HG02678 (cell line): ENCODE data around the gene ASIC4.
A peak's percentile ranks its signal among the peaks of the same experiment; 100 is the strongest.

Source experiments
- ATAC-seq: cut with Tn5 transposase; IDR thresholded peaks from one replicate; pipeline ENCODE4 v1.9.1; 2021; ENCODE audit warnings: mild to moderate bottlenecking, moderate library complexity; ENCODE audit not compliant: unreplicated experiment

ASIC4 gene

GRCh38 chr2:219548990-219549389 is 34.7 kb downstream of the ASIC4 start:
- ATAC-seq: no peak

GRCh38 chr2:219549619-219550018 is 35.3 kb downstream of the ASIC4 start:
- no peak for ATAC-seq

DNA sequence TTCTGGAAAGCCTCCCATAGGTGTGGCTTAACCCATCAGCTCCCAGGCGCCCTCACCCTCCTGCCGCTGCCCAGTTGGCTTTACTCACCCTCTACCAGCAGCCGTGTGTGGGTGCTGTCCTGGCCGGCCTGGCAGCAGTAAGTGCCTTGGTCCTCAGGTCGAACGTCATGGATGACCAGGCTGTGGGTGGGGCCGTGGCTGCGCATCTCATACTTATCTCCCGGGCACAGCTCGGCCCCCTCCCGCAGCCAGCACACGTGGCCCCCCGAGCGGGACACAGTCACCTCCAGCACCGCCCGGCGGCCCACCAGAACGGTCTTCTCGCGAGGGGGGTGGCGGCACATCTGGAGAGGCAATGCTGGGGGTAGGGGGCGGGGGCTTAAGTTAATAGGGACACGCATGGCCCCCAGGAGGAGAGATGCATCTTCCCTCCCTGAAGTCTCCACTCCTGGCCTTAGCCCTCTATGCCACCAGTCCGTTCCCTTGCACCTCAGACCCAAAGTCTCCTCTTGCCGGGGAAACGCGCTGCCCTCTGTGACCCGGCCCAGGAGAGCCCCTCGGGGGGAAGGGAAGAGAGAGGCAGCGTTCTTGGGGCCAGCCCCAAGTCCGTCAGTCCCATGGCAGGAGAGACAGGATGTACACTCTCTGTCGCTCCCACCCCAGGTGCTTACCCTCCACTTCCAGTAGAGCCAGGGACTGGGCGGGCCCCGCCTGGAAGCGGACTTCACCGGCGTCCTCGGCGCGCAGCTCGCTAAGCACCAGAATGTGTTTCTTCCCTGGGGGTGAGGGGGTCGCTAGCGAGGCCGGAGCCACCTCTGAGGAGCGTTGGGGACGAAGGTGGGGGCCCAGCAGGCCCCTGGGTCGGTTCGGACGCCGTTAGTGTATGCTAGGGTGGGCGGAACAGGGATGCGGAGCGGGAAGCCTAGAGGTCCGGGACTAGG is 37.4 kb downstream of the ASIC4 start:
- ATAC-seq: peak; percentile 17

- ATAC-seq: peak; percentile 91
Observed at GRCh38 chr2:219552382-219553167, 38.3 kb downstream of the ASIC4 start.

GRCh38 chr2:219553168-219553417 is 38.8 kb downstream of the ASIC4 start:
- no peak for ATAC-seq

- ATAC-seq: no peak
Observed at GRCh38 chr2:219553463-219553963, 39.2 kb downstream of the ASIC4 start.

- no peak for ATAC-seq
Observed at GRCh38 chr2:219554350-219554749, 40.1 kb downstream of the ASIC4 start.

GRCh38 chr2:219555956-219556355 is 41.7 kb downstream of the ASIC4 start:
- no peak for ATAC-seq

- ATAC-seq: no peak
Observed at GRCh38 chr2:219556413-219556812, 42.1 kb downstream of the ASIC4 start.

GRCh38 chr2:219557320-219557719 is 43.0 kb downstream of the ASIC4 start:
- ATAC-seq: no peak

- no peak for ATAC-seq
Observed at GRCh38 chr2:219557791-219558785, 43.8 kb downstream of the ASIC4 start.

DNA sequence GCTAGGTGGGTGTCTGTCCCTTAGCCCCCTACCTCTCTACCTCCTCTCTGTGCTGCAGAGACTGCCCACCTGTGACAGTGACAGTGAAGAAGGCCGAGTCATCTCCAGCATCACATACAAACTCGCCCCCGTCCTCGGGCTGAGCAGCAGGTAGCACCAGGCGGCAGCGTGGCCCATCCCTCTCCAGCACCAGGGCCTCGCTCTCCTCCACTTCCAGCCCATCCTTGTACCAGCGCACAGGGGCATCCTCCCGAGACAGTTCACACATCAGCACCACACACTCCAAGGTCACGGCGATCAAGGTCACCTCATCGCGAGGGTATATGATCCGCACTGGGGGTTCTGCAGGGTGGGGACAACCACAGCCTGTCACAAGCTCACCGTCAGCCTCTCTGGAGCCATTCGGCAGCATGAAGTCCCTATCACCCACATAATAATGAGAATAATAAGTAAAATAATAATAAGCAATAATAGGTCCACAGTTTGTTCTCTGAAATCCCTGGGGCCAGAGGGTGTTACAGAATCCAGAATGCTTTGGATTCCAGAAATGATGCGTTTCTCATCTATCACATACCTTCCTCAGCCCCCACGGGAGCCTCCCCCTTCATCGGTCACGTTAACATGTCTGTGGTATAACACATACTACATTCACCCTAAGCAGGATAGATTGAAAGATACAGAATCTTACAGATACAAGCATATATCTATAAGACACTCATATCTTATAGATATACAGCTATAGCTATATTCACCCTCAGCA is 45.1 kb downstream of the ASIC4 start:
- ATAC-seq: no peak

GRCh38 chr2:219560037-219560892 is 46.0 kb downstream of the ASIC4 start:
- ATAC-seq: peak; percentile 43

DNA sequence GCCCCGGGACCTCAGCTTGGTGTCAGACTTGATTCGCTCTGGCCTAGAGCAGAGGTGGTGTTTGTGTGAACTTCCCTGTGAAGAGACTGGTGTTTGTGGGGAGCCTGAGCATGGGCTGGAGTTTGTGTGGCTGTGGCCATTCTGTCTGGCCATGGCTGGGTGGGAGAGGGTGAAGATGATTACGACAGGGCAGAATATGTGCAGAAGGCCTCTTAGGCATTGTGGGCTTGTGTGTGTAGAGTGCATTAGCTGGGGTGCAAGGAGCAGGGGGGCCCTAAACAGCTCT is 46.6 kb downstream of the ASIC4 start:
- no peak for ATAC-seq

DNA sequence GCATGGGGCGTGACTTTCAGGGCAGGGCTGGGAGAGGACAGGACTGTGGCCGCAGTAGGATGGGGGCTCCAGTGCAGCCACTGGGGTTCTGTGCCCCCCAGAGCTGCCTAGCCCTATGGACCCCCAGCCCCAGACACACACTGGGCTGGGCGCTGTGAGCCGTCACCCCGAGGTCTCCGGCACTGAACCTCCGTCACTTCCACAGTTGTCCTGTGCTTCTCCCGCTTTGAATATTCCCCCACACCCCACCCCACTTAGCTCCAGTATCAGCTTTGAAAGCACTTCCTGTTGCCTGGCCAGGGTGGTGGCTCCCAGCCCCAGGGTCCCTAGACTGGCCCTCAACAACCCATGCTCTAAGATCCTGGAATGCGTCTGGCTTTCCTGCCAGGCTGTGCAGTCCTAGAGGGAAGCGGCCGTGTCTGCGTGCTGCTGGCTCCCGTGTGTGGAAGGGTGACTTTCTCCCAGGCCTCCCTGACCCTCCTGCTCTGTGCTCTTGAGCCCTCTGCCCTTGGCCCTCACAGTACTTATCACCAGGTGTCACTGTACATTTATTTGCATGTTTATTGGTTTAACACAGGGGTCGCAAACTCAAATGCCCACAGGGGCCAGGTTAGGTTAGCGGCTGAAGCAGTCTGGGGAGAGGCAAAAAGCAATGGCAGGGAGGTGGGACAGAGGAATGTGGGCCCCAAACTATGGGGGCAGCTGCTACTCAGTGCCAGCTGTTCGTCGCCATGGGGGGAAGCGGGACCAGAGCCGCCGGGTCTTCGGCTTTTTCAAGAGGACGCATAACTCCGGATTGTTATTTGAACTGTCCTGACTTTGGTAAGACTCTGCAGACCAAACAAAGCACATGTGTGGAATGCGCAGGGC is 47.1 kb downstream of the ASIC4 start:
- ATAC-seq: no peak

DNA sequence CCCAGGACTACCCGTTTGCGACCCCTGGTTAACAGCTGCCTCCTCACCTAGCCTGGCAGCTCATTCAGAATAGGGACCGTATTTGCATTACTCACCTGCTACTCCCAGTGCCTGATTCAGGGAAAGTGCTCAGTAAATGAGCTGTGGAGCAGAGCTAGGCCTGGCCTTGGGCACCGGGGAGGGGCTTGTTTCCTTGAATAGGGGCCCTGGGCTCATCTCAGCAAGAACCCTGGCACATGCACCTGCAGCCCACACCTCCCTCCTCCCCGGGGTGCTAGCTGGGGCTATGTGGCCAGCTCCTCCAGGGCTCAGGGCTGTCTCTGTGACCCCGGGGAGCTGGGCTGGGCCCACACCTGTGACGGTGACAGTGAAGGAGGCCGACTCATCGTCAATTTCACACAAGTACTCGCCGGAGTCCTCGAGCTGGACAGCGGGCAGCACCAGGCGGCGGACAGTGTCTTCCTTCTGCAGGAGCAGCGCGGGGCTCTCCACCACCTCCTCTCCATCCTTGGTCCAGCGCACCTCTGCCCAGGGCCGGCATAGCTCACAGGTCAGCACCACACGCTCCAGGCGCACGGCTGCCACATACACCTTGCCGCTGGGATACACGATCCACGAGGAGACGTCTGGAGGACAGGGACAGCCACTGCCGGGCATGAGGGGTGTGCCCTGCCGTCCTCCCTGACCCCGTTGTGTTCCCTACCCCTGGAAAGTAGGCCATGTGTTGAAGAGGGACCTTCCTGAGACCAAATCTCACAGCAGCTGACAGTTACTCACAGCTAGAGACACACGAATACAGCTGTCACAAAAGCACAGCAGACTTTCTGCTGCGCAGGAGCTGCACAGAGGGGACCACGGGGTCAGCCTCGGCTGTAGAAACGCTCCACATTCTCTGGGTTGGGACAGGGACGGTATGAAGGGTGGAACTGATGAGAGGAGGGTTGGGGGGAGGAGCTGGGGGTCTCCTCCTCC is 48.1 kb downstream of the ASIC4 start:
- no peak for ATAC-seq

- no peak for ATAC-seq
Observed at GRCh38 chr2:219563271-219563928, 49.1 kb downstream of the ASIC4 start.
